Stimulated activated CD4-positive, alpha-beta T cell treated with anti-CD3 and anti-CD28 coated beads, Interleukin-4, amount 100 ng/mL, for 4 hours (primary cell): ENCODE results near the gene FRMD6.
"Not testable (repeated sequence)": the region's sequence is repeated elsewhere in the genome, so short reads cannot be mapped to it uniquely, and the experiment has no call there.

Experiments
- DNase-seq, 2 experiments: peaks; one replicate each; pipeline ENCODE4 v3.0.0-alpha.2; 2020

Gene FRMD6

GRCh38 chr14:51727526-51727925 lies 75.8 kb downstream of the FRMD6 start:
- DNase-seq: no peak

- DNase-seq: no peak
These were observed 78.4 kb downstream of the FRMD6 start for GRCh38 chr14:51730098-51730497.

- no peak for DNase-seq
These were observed 79.0 kb downstream of the FRMD6 start for GRCh38 chr14:51730684-51731083.

GRCh38 chr14:51732494-51733112 lies 80.9 kb downstream of the FRMD6 start:
- DNase-seq: no peak

- no peak for DNase-seq
These were observed 81.4 kb downstream of the FRMD6 start for GRCh38 chr14:51733147-51733546.

DNA sequence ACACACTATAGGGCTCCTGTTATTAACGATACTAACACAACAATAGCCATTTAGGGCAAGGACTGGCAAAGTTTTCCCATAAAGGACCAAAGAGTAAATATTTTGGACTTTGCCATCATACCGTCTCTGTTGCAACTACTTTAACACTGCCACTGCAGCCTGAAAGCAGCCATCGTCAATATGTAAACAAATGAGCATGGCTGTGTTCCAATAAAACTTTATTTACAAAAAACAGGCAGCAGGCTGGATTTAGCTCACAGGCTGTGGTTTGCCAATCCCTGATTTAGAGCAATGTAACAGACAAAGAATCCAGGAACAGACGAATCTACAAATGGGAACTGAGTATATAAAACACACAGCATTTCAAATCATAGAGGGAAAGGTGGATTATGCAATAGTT lies 84.1 kb downstream of the FRMD6 start:
- no peak for DNase-seq

DNA sequence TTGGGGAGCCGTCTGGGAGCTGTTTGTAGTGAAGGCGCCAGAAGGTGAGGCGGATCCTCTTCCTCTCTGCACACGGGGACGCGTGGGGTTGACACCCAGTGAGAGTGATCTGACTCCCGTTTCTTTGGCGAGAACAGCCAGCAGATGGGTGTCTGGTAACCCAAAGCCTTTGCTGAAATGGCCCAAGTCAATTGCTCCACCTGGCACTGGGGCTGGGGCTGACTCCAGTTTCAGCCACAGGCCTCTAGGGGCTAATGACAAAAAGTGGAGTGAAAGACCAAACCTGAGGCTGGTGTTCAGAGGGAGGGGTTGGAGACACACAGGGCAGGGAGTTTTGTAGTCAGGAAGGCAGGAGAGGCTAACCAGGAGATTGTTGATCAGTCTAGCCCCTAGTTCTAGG lies 87.0 kb downstream of the FRMD6 start:
- no peak for DNase-seq

DNA sequence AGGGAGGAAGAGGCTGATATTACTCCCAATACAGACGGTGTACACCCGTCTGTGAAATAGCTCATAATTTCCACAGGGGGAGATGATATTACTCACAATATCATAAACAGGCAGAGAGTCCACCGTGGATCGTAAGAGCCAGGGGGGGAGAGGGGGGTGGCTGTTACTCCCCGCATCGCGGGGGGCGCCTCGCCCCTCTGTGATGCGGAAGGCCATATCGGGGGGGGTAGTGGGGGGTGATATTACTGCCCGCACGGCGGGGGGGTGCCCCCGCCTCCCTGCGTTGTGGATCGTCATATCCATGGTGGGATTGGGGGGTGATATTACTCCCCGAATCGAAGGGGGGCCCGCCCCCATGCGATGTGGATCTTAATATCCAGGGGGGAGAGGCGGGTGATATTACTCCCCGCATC lies 91.9 kb downstream of the FRMD6 start:
- no peak for DNase-seq

- DNase-seq: no peak
These were observed 92.8 kb downstream of the FRMD6 start for GRCh38 chr14:51744372-51745130.

- not testable (repeated sequence) for DNase-seq
These were observed 95.1 kb downstream of the FRMD6 start for GRCh38 chr14:51746823-51747222.

- DNase-seq: no peak
These were observed 98.8 kb downstream of the FRMD6 start for GRCh38 chr14:51750542-51750941.

GRCh38 chr14:51751611-51752345 lies 100.1 kb downstream of the FRMD6 start:
- DNase-seq: peak; percentile 20 to 50

- DNase-seq: not testable (repeated sequence)
These were observed 106.0 kb downstream of the FRMD6 start for GRCh38 chr14:51757756-51758155.

GRCh38 chr14:51759950-51760349 lies 108.2 kb downstream of the FRMD6 start:
- DNase-seq: no peak

DNA sequence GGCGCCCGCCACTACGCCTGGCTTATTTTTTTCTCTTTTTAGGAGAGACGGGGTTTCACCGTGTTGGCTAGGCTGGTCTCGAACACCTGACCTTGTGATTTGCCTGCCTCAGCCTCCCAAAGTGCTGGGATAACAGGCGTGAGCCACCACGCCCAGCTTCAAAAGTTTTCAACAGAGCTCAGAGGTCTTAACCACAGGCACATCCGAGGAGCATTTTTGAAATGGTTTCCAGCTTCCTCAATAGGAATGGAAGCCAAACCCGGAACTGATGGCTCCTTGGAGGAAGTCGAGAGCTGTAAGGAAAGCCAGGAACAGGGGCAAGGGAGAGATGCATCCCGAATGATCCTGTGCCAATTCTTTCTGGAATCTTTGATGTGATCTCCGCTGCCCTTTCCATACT lies 114.0 kb downstream of the FRMD6 start:
- not testable (repeated sequence) for DNase-seq

DNA sequence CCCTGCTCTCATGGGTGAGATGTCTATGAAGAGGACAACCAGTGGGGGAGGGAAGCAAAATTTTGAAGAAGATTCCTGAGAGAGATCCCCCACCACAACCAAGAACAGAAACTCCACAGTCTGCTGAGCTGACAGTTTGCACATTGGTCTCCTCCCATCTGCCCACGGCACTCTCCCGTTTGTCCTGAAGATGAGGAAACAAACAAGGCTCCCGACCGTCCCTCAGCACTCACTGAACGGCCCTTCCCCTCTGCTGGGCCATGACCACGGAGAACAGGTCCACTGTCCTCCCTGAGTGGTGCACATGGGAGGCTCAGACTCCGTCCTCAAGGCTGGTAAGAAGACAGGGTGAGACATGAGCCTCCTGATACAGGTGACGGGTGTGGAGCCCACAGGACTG lies 114.9 kb downstream of the FRMD6 start:
- not testable (repeated sequence) for DNase-seq

GRCh38 chr14:51769261-51769660 lies 117.6 kb downstream of the FRMD6 start:
- not testable (repeated sequence) for DNase-seq

GRCh38 chr14:51774209-51774608 lies 122.5 kb downstream of the FRMD6 start:
- DNase-seq: peak in 1 of 2 experiments; percentile 7

- peak in 1 of 2 experiments; percentile 14 for DNase-seq
These were observed 124.6 kb downstream of the FRMD6 start for GRCh38 chr14:51776102-51776894.

GRCh38 chr14:51780006-51780692 lies 128.4 kb downstream of the FRMD6 start:
- peak; percentile 63 to 66 for DNase-seq
